Activated T-helper 1 cell treated with Interleukin-2 at 50 U/mL for 16 hours (primary cell): ENCODE results near the gene AJAP1.
"Not testable (repeated sequence)": the region's sequence is repeated elsewhere in the genome, so short reads cannot be mapped to it uniquely, and the experiment has no call there.

Source experiments
- DNase-seq: peaks from one replicate; pipeline ENCODE4 v3.0.0-alpha.2; 2020; ENCODE audit warnings: low read depth

AJAP1 gene

GRCh38 chr1:4653796-4654725, at the start of gene AJAP1:
Gene AJAP1, plus strand, starts transcription at chr1:4654609. Its CDS starts 817 bp downstream, at chr1:4655426.
- no peak for DNase-seq

GRCh38 chr1:4605158-4605557, 49.3 kb upstream of the AJAP1 start:
- no peak for DNase-seq

- DNase-seq: no peak
These were observed 42.7 kb upstream of the AJAP1 start for GRCh38 chr1:4611563-4612341.

GRCh38 chr1:4612991-4613390, 41.4 kb upstream of the AJAP1 start:
- DNase-seq: no peak

- DNase-seq: no peak
These were observed 40.6 kb upstream of the AJAP1 start for GRCh38 chr1:4613606-4614370.

- no peak for DNase-seq
These were observed 39.9 kb upstream of the AJAP1 start for GRCh38 chr1:4614371-4615137.

- DNase-seq: no peak
These were observed 39.3 kb upstream of the AJAP1 start for GRCh38 chr1:4615138-4615470.

GRCh38 chr1:4615501-4615900, 38.9 kb upstream of the AJAP1 start:
- DNase-seq: no peak

- DNase-seq: no peak
These were observed 37.5 kb upstream of the AJAP1 start for GRCh38 chr1:4616831-4617465.

- no peak for DNase-seq
These were observed 36.9 kb upstream of the AJAP1 start for GRCh38 chr1:4617506-4617905.

- DNase-seq: not testable (repeated sequence)
These were observed 35.6 kb upstream of the AJAP1 start for GRCh38 chr1:4618827-4619226.

- no peak for DNase-seq
These were observed 32.8 kb upstream of the AJAP1 start for GRCh38 chr1:4621646-4622045.

GRCh38 chr1:4622821-4623220, 31.6 kb upstream of the AJAP1 start:
- no peak for DNase-seq

- DNase-seq: no peak
These were observed 30.2 kb upstream of the AJAP1 start for GRCh38 chr1:4624141-4624715.

GRCh38 chr1:4624801-4625200, 29.6 kb upstream of the AJAP1 start:
- no peak for DNase-seq

- no peak for DNase-seq
These were observed 28.3 kb upstream of the AJAP1 start for GRCh38 chr1:4626061-4626460.

- no peak for DNase-seq
These were observed 27.7 kb upstream of the AJAP1 start for GRCh38 chr1:4626560-4627319.

GRCh38 chr1:4627353-4627752, 27.1 kb upstream of the AJAP1 start:
- DNase-seq: no peak

GRCh38 chr1:4628992-4629391, 25.4 kb upstream of the AJAP1 start:
- DNase-seq: no peak

- DNase-seq: no peak
These were observed 23.8 kb upstream of the AJAP1 start for GRCh38 chr1:4630561-4630960.
